Central memory CD8-positive, alpha-beta T cell (primary cell): ENCODE data around the gene GRID1.
"Not testable (repeated sequence)": the region's sequence is repeated elsewhere in the genome, so short reads cannot be mapped to it uniquely, and the experiment has no call there.

Experiments
- ATAC-seq: fragments of 150-1000 bp; cut with Tn5 transposase; replicated peaks from 2 replicates; pipeline ENCODE4 v1.10.0; 2022; ENCODE audit warnings: mild to moderate bottlenecking, moderate FRiP score, moderate number of reproducible peaks; ENCODE audit not compliant: poor library complexity, severe bottlenecking; ENCODE audit errors: extremely low read depth
- DNase-seq, 2 donors: peaks; one replicate each; pipeline ENCODE4 v3.0.0; 2021; ENCODE audit warnings: low spot score in 2 of 2
- H3K27ac Mint-ChIP-seq: one replicate; pipeline ENCODE4 v1.8.0; 2022; ENCODE audit warnings: low read depth, mild to moderate bottlenecking, moderate library complexity, mixed read lengths
- H3K27me3 Mint-ChIP-seq: one replicate; pipeline ENCODE4 v1.8.0; 2022; ENCODE audit warnings: mixed read lengths
- H3K36me3 Mint-ChIP-seq: one replicate; pipeline ENCODE4 v1.8.0; 2022; ENCODE audit warnings: mild to moderate bottlenecking, moderate library complexity, mixed read lengths; ENCODE audit not compliant: insufficient read depth
- H3K4me1 Mint-ChIP-seq: one replicate; pipeline ENCODE4 v1.8.0; 2022; ENCODE audit warnings: mixed read lengths
- H3K4me3 Mint-ChIP-seq: one replicate; pipeline ENCODE4 v1.8.0; 2022; ENCODE audit warnings: mild to moderate bottlenecking, moderate library complexity, mixed read lengths
- H3K9me3 Mint-ChIP-seq: one replicate; pipeline ENCODE4 v1.8.0; 2022; ENCODE audit warnings: mixed read lengths

Gene GRID1

GRCh38 chr10:86243651-86244155 is 122.9 kb downstream of the GRID1 start:
- no peak overlapping the region for H3K4me3 Mint-ChIP-seq
- no peaks in the 10 kb centered on the region for H3K27me3 Mint-ChIP-seq
- no peak overlapping the region for H3K27ac Mint-ChIP-seq
- no peaks in the 10 kb centered on the region for H3K36me3 Mint-ChIP-seq
- no peak for DNase-seq
- ATAC-seq = no peak
- no peaks in the 10 kb centered on the region for H3K9me3 Mint-ChIP-seq
- no peaks in the 10 kb centered on the region for H3K4me1 Mint-ChIP-seq

GRCh38 chr10:86242761-86243160 is 123.8 kb downstream of the GRID1 start:
- no peaks in the 10 kb centered on the region for H3K36me3 Mint-ChIP-seq
- no peaks in the 10 kb centered on the region for H3K4me1 Mint-ChIP-seq
- H3K27ac Mint-ChIP-seq = no peak overlapping the region
- ATAC-seq = no peak
- H3K4me3 Mint-ChIP-seq = no peak overlapping the region
- no peaks in the 10 kb centered on the region for H3K9me3 Mint-ChIP-seq
- H3K27me3 Mint-ChIP-seq = no peaks in the 10 kb centered on the region
- DNase-seq = no peak

GRCh38 chr10:86238089-86238488 is 128.5 kb downstream of the GRID1 start:
- DNase-seq, H3K4me1 Mint-ChIP-seq, H3K9me3 Mint-ChIP-seq, H3K36me3 Mint-ChIP-seq, H3K27ac Mint-ChIP-seq, ATAC-seq, H3K4me3 Mint-ChIP-seq: not testable (repeated sequence)
- H3K27me3 Mint-ChIP-seq = peaks cover 26% of the 10 kb centered on the region

GRCh38 chr10:86234541-86235270 is 131.9 kb downstream of the GRID1 start:
- Mint-ChIP-seq H3K4me1 (no peaks in the 10 kb centered on the region), H3K27ac (no peak overlapping the region), H3K36me3 (no peaks in the 10 kb centered on the region), H3K4me3 (no peak overlapping the region), H3K27me3 (peaks cover 26% of the 10 kb centered on the region), H3K9me3 (no peaks in the 10 kb centered on the region)
- no peak for DNase-seq
- no peak for ATAC-seq

GRCh38 chr10:86234107-86234506 is 132.5 kb downstream of the GRID1 start:
- no peaks in the 10 kb centered on the region for H3K9me3 Mint-ChIP-seq
- ATAC-seq (no peak), DNase-seq (no peak)

GRCh38 chr10:86233131-86233530 is 133.5 kb downstream of the GRID1 start:
- H3K9me3 Mint-ChIP-seq = no peaks in the 10 kb centered on the region
- no peaks in the 10 kb centered on the region for H3K4me1 Mint-ChIP-seq
- H3K4me3 Mint-ChIP-seq = no peak overlapping the region
- peaks cover 26% of the 10 kb centered on the region for H3K27me3 Mint-ChIP-seq
- no peak overlapping the region for H3K27ac Mint-ChIP-seq
- no peak for DNase-seq
- H3K36me3 Mint-ChIP-seq = no peaks in the 10 kb centered on the region
- no peak for ATAC-seq

More at GRCh38 chr10:86234107-86234506, 132.5 kb downstream of the GRID1 start:
- Mint-ChIP-seq H3K27me3 (peaks cover 26% of the 10 kb centered on the region), H3K36me3 (no peaks in the 10 kb centered on the region), H3K4me1 (no peaks in the 10 kb centered on the region), H3K27ac (no peak overlapping the region), H3K4me3 (no peak overlapping the region)

- no peak for ATAC-seq
- Mint-ChIP-seq H3K36me3 (no peaks in the 10 kb centered on the region), H3K9me3 (no peaks in the 10 kb centered on the region), H3K4me3 (no peak overlapping the region), H3K27ac (no peak overlapping the region), H3K4me1 (no peaks in the 10 kb centered on the region), H3K27me3 (peaks cover 26% of the 10 kb centered on the region)
- DNase-seq = no peak
Measured at GRCh38 chr10:86232644-86233043, 134.0 kb downstream of the GRID1 start.

GRCh38 chr10:86231796-86232560 is 134.6 kb downstream of the GRID1 start:
- H3K27me3 Mint-ChIP-seq = peaks cover 24% of the 10 kb centered on the region
- H3K27ac Mint-ChIP-seq = no peak overlapping the region
- H3K9me3 Mint-ChIP-seq = no peaks in the 10 kb centered on the region
- ATAC-seq = no peak
- no peak for DNase-seq
- no peaks in the 10 kb centered on the region for H3K36me3 Mint-ChIP-seq
- no peak overlapping the region for H3K4me3 Mint-ChIP-seq
- H3K4me1 Mint-ChIP-seq = no peaks in the 10 kb centered on the region

- Mint-ChIP-seq H3K4me3 (no peak overlapping the region), H3K27me3 (peaks cover 11% of the 10 kb centered on the region), H3K9me3 (no peaks in the 10 kb centered on the region), H3K36me3 (no peaks in the 10 kb centered on the region), H3K4me1 (no peaks in the 10 kb centered on the region), H3K27ac (no peak overlapping the region)
- no peak for DNase-seq
- no peak for ATAC-seq
Measured at GRCh38 chr10:86230557-86231180, 135.9 kb downstream of the GRID1 start.

- no peaks in the 10 kb centered on the region for H3K36me3 Mint-ChIP-seq
- no peak overlapping the region for H3K4me3 Mint-ChIP-seq
- ATAC-seq (no peak), DNase-seq (no peak)
- no peaks in the 10 kb centered on the region for H3K9me3 Mint-ChIP-seq
- no peaks in the 10 kb centered on the region for H3K4me1 Mint-ChIP-seq
- peaks cover 7% of the 10 kb centered on the region for H3K27me3 Mint-ChIP-seq
- H3K27ac Mint-ChIP-seq = no peak overlapping the region
Measured at GRCh38 chr10:86229811-86230556, 136.6 kb downstream of the GRID1 start.

- Mint-ChIP-seq H3K4me1 (no peaks in the 10 kb centered on the region), H3K36me3 (no peaks in the 10 kb centered on the region), H3K9me3 (no peaks in the 10 kb centered on the region), H3K4me3 (no peak overlapping the region), H3K27me3 (peaks cover 9% of the 10 kb centered on the region), H3K27ac (no peak overlapping the region)
- DNase-seq = no peak
- ATAC-seq = no peak
Measured at GRCh38 chr10:86229376-86229775, 137.2 kb downstream of the GRID1 start.

- Mint-ChIP-seq H3K27ac (no peak overlapping the region), H3K4me1 (no peaks in the 10 kb centered on the region), H3K9me3 (no peaks in the 10 kb centered on the region), H3K27me3 (peaks cover 10% of the 10 kb centered on the region), H3K36me3 (no peaks in the 10 kb centered on the region), H3K4me3 (no peak overlapping the region)
- no peak for DNase-seq
- ATAC-seq = no peak
Measured at GRCh38 chr10:86227501-86228258, 138.9 kb downstream of the GRID1 start.
